GM18861 (cell line): ENCODE measurements around the gene CD99.
"Not testable (repeated sequence)": the region's sequence is repeated elsewhere in the genome, so short reads cannot be mapped to it uniquely, and the experiment has no call there.

ENCODE experiments used
- ATAC-seq: cut with Tn5 transposase; IDR thresholded peaks from one replicate; pipeline ENCODE4 v1.9.1; 2021; ENCODE audit not compliant: unreplicated experiment

The CD99 gene

DNA sequence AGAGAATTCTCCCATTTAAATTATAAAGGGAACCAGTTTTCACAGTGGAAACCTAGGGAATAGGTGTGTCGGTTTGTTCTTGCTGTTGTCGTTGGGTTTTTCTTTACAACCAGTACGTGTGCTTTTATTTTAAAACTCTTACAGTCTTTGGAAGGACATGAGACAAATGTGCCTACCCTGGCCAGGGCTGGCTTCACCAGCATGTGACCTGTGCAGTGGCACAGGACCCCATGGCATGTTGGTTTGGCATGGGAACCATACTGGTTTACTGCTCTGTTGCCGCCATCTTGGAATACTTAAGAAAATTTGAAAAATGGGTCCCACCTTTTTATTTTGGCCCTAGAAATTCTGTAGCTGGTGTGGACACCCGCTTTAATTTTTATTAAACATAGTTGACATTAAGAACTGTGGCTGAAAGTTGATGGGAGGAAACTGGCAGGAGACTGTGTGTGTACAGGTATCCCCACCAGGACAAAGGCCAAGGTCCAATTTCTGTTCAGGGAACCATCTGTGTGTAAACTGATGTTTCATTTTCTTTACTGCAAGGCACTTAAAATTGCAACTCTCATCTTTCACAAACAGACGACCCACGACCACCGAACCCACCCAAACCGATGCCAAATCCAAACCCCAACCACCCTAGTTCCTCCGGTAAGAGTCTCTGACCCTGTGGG lies 28.8 kb downstream of the CD99 start:
- no peak for ATAC-seq

DNA sequence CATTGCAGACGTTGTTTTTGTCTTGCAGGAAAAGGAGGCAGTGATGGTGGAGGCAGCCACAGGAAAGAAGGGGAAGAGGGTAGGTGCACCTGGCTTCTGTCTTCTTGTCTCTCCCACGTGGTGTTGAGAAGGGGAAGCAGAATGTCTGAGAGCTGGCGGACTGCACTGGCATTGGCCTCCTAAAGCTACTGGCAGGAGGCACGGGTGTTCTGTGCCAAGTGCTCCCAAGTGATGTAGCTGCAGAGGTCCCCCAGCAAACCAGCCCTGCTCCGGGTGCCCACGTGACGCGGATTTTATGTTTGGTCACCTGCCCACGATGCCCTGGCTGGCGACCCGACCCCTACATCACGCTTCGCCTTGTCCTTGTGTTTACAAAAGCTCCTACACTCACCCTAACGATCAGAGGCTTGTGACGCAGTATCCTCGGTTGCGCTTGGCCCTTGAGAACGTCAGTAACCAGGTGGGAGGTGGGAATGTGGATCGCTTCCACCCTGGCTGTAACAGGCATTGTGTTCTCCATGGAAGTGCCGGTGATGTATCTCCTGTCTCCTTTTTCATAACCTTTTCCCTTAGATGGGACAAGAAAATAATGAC lies 32.3 kb downstream of the CD99 start:
- ATAC-seq, result no peak

- ATAC-seq, result not testable (repeated sequence)
Measured at GRCh38 chrX:2727264-2727663, 36.2 kb downstream of the CD99 start.

- no peak for ATAC-seq
Measured at GRCh38 chrX:2732076-2732475, 41.0 kb downstream of the CD99 start.

DNA sequence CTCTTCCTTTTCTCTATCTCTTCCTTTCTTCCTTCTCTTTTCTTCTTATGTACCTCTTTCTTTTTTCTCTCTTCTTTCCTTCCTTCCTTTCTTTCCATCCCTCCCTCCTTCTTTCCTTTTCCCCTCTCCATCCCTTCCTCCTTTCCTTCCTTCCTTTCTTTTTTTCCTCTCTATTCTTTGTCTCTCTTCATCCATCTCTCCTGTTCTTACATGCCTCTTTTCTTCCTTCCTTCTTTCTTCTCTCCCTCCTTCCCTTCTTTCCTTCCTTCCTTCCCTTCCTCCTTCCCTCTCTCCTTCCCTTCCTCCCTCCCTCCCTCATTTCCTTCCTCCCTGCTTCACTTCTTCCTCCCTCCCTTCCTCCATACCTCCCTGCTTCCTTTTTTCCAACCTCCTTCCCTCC lies 41.6 kb downstream of the CD99 start:
- no peak for ATAC-seq

GRCh38 chrX:2733286-2733685 lies 42.2 kb downstream of the CD99 start:
- ATAC-seq, result no peak

- no peak for ATAC-seq
Measured at GRCh38 chrX:2735270-2735669, 44.2 kb downstream of the CD99 start.

DNA sequence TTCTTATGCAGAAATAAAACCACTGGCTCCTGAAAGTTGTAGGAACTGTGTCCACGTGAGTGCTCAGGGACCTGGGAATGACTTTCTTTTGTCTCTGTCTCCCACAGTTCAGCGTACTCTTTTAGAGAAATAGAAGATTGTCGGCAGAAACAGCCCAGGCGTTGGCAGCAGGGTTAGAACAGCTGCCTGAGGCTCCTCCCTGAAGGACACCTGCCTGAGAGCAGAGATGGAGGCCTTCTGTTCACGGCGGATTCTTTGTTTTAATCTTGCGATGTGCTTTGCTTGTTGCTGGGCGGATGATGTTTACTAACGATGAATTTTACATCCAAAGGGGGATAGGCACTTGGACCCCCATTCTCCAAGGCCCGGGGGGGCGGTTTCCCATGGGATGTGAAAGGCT lies 49.6 kb downstream of the CD99 start:
- no peak for ATAC-seq

GRCh38 chrX:2741386-2741785 lies 50.3 kb downstream of the CD99 start:
- no peak for ATAC-seq

DNA sequence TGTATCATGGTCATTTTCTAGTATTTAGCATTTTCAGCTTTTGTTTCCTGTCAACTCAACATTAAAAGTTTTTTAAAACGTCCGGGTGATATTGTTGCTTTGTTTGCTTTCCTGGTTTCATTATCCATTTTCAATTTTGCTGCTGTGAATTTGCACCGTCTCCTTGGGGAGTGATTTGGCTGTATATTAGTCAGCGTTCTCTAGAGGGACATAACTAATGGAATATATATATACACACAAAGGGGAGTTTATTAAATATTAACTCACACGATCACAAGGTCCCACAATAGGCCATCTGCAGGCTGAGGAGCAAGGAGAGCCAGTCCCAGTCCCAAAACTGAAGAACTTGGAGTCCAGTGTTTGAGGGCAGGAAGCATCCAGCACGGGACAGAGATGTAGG lies 55.2 kb downstream of the CD99 start:
- ATAC-seq, result not testable (repeated sequence)

DNA sequence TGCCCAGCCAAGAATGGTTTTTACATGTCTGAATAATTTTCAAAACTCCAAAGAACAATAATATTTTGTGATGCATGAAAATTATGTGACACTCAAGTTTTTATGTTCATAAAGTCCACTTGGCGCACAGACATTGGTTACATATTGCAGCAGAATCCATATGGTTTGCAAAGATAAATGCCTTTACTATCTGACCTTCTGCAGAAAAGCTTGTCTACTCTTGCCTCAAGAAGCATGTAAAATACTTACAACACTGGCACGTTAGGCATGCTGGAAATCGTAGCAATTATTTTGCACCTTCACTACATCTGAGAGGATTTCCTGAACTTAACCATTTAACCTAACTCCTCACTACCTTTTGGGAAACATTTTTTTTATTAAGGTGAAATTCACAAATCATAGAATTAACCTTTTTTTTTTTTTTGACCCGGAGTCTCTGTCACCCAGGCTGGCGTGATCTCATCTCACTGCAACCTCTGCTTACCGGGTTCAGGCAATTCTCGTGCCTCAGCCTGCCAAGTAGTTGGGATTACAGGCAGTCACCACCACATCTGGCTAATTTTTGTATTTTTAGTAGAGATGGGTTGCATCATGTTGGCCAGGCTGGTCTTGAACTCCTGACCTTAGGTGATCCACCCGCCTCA lies 57.2 kb downstream of the CD99 start:
- no peak for ATAC-seq

GRCh38 chrX:2748815-2749188 lies 57.7 kb downstream of the CD99 start:
- no peak for ATAC-seq

GRCh38 chrX:2751291-2751690 lies 60.2 kb downstream of the CD99 start:
- no peak for ATAC-seq

DNA sequence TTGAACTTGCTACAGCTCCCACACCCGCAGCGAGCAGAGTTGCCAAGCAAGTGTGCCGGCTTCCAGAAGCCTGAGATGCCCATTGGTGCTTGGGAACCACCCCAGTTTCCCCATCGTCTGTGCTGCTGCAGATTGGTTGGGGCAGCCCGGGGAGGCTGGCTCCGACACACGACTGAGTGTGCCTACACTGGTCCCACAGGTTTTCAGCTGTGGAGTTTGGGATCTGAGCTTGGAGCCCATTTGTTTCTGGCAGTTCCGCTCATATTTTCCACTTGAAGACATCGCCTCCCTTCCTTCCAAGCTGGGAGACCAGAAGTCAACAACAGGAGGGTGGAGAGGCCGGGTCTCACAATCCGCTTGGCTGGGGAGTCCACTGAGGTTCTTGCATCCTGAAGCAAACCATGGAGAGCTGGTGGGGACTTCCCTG lies 60.8 kb downstream of the CD99 start, which contains the start of gene XG:
Gene XG, plus strand, starts transcription at position 167 of the 427 bp plus-strand sequence. Its CDS starts 235 bp downstream, at position 402.
- not testable (repeated sequence) for ATAC-seq

- not testable (repeated sequence) for ATAC-seq
Measured at GRCh38 chrX:2752441-2752840, 61.3 kb downstream of the CD99 start.

DNA sequence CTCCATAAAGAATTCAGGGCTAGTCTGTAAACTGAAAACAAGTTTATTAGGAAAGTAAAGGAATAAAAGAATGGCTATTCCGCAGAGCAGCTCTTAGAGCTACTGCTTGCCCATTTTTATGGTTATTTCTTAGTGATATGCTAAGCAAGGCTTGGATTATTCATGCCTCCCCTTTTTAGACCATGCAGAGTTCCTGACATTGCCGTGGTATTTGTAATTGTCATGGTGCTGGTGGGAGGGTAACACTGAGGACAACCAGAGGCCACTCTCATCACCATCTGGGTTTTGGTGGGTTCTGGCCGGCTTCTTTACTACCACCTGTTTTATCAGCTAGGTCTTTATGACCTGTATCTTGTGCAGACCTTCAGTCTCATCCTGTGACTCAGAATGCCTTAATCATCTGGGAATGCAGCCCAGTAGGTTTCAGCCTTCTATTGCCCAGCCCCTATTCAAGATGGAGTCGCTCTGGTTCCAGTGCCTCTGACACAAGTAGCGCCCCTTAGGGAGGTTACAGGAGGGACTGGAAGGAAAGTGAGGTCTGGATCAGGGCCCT lies 64.1 kb downstream of the CD99 start:
- ATAC-seq, result not testable (repeated sequence)

- no peak for ATAC-seq
Measured at GRCh38 chrX:2756548-2756947, 65.5 kb downstream of the CD99 start.

DNA sequence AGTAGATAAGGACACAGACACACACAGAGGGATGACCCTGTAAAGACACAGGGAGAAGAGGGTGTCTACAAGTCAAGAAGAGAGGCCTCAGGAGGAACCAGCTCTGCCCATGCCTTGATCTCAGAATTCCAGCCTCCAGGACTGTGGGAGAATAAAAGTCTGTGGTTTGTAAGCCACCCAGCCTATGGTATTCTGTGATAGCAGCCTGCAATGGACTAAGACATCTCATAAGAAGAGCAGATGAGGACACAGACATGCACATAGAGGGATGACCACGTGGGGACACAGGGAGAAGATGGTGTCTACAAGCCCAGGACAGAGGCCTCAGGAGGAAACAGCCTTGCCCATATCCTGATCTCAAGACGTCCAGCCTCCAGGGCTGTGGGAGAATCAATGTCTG lies 70.2 kb downstream of the CD99 start:
- ATAC-seq, result no peak

DNA sequence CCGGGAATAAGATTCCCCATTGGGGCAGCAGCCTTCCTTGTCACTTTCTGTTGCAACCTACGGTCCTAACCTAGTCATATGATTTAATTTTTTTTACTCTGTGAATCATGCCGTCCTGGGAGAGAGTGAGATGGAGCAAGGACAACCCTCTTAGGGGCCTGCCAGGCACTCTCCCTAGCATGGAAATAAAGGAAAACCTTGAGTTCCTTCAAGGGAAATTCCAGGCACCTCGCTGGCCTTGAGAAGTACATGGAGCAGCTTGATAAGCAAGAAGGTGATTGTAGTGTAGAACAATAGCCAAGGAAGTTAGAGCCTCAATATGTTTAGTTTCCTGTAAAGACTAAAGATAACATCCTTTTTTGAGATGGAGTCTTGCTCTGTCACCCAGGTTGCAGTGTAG lies 71.6 kb downstream of the CD99 start:
- ATAC-seq, result not testable (repeated sequence)

DNA sequence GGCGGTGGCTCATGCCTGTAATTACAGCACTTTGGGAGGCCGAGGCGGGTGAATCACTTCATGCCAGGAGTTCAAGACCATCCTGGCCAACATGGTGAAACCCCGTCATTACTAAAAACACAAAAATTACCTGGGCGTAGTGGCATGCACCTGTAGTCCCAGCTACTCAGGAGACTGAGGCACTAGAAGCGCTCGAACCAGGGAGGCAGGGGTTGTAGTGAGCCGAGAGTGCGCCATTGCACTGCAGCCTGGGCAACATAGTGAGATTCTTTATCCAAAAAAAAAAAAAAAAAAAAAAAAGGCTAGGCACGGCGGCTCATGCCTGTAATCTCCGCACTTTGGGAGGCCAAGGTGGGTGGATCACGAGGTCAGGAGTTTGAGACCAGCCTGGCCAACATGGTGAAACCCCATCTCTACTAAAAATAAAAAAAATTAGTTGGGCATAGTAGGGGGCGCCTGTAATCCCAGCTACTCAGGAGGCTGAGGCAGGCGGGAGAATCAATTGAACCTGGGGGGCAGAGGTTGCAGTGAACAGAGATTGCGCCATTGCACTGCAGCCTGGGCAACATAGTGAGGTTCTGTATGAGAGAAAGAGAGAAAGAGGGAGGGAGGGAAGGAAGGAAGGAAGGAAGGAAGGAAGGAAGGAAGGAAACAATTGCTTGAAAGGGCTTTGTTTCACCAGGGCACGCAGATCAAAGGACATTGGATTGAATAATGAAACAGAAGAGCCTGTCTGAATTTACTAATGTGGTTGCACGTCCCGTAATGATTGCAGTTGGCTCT lies 73.9 kb downstream of the CD99 start:
- not testable (repeated sequence) for ATAC-seq

DNA sequence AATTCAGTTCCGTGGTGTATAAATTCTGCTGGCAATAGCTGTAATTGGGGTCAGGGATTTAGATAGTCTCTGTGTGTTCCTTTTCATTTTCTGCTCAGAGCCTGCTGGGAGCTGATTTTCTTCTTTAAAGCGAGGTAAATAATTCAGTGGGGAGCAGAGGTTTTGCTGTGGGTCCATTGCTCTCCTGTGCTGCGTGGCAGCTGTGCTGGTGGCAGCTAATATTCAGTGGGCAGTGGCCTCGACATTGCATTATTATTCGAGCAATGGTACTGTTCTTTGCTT lies 74.4 kb downstream of the CD99 start:
- ATAC-seq, result no peak
